Panc1 (cell line): ENCODE measurements around the gene LRRC4B.

Experiments
- CTCF ChIP-seq: fragments of 450-650 bp; IDR thresholded peaks from 2 replicates; pipeline ENCODE4 v1.5.1; 2017; ENCODE audit warnings: mild to moderate bottlenecking
- TF ChIP-seq, protein P1 (sequence below), 2 experiments: IDR thresholded peaks; 2 replicates each; pipeline ENCODE4 v1.6.1; 2011 to 2012; ENCODE audit warnings: low read depth in 2 of 2, control low read depth in 1 of 2, low read length in 1 of 2, mild to moderate bottlenecking in 1 of 2, moderate library complexity in 1 of 2; ENCODE audit not compliant: insufficient read depth in 1 of 2

- no peak for TF ChIP-seq CTCF
- TF ChIP-seq, protein P1, sequence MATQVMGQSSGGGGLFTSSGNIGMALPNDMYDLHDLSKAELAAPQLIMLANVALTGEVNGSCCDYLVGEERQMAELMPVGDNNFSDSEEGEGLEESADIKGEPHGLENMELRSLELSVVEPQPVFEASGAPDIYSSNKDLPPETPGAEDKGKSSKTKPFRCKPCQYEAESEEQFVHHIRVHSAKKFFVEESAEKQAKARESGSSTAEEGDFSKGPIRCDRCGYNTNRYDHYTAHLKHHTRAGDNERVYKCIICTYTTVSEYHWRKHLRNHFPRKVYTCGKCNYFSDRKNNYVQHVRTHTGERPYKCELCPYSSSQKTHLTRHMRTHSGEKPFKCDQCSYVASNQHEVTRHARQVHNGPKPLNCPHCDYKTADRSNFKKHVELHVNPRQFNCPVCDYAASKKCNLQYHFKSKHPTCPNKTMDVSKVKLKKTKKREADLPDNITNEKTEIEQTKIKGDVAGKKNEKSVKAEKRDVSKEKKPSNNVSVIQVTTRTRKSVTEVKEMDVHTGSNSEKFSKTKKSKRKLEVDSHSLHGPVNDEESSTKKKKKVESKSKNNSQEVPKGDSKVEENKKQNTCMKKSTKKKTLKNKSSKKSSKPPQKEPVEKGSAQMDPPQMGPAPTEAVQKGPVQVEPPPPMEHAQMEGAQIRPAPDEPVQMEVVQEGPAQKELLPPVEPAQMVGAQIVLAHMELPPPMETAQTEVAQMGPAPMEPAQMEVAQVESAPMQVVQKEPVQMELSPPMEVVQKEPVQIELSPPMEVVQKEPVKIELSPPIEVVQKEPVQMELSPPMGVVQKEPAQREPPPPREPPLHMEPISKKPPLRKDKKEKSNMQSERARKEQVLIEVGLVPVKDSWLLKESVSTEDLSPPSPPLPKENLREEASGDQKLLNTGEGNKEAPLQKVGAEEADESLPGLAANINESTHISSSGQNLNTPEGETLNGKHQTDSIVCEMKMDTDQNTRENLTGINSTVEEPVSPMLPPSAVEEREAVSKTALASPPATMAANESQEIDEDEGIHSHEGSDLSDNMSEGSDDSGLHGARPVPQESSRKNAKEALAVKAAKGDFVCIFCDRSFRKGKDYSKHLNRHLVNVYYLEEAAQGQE (IDR thresholded peaks at IDR 0.05; ENCODE audit: insufficient read depth in 1 of 2, low read depth in 2 of 2, low read length in 1 of 2) = no peak
Measured at GRCh38 chr19:50468818-50469217, 99.4 kb downstream of the LRRC4B start.
